SW 1271 (cell line): ENCODE measurements around the gene ANKK1.
A peak's percentile ranks its signal among the peaks of the same experiment; 100 is the strongest.

Source experiments
- DNase-seq, 2 experiments: peaks; one replicate each; lab custom pipeline; 2025; lab: John Stamatoyannopoulos, UW

ANKK1 gene

DNA sequence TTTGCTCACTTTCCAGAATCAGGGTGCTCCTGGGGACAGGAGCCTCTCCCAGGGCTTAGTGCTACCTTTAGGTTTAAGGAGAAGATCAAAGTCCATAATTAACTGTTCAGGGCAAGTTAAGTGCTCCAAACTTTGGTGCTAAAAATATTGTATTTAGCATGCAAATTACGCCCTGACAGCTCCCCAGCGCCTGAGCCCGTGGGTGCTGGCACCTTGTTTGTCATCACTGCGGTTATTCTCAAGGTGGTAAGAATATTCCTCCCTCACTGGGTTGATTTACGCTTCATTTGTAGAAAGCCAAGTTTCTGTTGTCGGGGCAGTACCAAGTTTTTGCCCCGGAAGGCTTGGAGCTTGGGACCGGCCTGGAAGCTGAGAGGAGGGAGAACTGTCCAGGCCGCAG, 21.3 kb downstream of the ANKK1 start:
- no peak for DNase-seq

DNA sequence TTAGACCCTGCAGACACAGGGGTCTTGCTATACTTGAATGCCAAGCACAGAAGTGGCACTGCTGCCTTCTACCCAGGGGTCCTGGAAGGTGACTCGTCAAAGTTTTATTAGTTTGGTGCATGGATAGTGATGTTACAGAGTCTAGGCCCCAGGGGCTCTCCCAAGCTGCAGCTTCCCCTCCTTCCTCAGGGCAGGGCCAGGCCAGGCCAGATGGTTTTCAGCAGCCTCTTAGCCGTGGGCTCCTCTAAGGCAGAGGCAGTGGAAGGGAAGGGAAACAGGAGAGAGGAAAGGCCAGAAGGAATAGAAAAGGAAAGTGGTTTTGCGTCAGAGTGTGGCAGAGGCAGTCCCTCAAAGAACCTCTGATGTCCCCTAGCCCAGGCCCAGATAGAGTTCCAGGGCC, 21.9 kb downstream of the ANKK1 start:
- DNase-seq: no peak

DNA sequence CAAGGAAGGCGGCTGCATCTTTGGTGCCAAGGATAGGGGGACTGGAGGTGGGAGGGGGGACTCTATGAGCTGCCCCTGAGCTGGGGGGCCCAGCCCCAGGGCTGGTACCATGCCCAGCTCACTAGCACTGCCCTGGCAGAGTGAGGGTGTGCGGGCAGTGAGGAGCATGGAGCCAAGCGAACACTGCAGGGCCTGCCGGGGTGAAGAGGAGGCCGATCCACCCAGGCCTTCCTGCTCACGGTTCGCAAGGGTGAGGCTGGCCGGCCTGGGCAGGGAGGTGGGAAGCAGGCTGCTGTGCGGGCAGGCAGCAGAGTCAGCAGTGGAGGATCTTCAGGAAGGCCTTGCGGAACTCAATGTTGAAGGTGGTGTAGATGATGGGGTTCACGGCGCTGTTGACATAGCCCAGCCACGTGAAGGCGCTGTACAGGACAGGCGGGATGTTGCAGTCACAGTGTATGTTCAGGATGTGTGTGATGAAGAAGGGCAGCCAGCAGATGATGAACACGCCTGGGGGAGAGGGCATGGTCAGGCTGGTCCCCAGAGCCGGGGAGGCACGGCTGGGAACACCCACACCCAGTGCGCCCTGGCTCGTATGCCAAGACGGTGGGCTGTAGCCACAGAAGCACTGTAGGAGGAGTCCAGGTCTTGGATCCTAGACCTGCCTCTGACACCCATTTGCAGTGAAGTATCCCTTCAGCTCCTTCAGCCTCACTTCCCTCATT, 23.0 kb downstream of the ANKK1 start:
- no peak for DNase-seq

GRCh38 chr11:113411536-113411935, 24.0 kb downstream of the ANKK1 start:
- no peak for DNase-seq

- no peak for DNase-seq
These were observed 25.1 kb downstream of the ANKK1 start for GRCh38 chr11:113412675-113413074.

GRCh38 chr11:113415343-113415742, 27.8 kb downstream of the ANKK1 start:
- DNase-seq: no peak

DNA sequence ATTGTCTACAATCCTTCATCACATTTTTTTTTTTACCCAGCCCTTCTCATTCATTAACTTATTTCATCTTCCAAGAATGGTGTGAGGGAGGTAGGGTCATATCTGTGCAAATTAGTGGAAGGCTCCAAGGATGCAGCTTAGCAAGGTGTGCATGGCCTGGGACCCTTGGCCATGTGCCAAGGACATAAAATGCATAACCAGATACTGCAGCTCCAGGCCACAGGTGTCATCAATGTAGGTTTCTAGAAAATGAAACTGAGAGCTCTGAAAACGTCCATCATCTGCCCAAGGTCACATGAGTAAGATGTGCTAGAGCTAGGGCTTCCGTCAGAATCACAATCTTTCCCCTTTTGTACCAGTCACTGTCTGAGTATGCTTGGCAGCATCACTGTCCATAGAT, 29.8 kb downstream of the ANKK1 start:
- DNase-seq: no peak

DNA sequence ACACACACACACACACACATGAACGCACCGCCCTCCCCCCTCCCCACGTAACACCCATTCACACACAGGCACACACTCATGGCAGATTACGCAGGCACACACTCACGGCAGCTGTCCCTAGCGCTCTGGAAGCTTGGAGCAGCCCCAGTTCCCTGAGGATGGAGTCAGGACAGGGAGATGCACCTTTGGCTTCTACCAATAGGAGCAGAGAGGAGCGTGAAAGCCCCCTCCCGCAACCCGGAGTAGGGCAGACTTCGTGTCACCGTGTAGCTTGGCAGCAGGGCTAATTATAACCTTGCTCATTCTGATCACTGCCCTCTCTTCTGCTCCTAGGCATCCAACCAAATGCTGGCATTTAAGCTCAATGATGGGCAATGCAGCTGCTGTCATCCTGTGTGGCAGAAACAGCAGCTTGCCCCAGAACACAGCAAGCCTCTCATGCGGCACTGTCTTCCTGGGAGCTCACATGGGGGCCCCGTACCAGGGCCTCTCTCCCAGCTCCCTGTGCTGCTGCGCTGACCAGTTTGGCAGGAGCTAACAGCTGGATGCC, 31.9 kb downstream of the ANKK1 start:
- no peak for DNase-seq

GRCh38 chr11:113420808-113421207, 33.2 kb downstream of the ANKK1 start:
- DNase-seq: no peak

DNA sequence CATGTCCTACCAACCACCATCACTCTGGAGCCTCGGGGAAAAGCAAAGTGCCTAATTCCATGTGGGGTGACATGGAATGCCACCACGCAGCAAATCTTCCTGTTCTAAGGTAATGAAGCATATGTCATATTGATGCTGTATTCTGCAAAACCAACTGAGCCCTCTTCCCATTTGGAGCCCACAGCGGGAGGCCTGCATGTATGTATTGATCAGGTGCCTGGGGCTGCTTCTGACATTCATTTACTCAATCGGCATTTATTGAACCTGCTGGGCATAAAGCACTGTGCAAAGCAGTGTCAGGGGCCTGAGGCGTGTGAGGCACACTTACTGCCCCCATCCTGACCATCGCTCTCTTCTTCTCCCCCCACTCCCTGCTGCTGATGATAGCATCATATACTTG, 39.1 kb downstream of the ANKK1 start:
- no peak for DNase-seq

GRCh38 chr11:113431746-113432145, 44.2 kb downstream of the ANKK1 start:
- no peak for DNase-seq

- DNase-seq: no peak
These were observed 47.8 kb downstream of the ANKK1 start for GRCh38 chr11:113435190-113435968.

GRCh38 chr11:113436672-113437252, 49.2 kb downstream of the ANKK1 start:
- no peak for DNase-seq

DNA sequence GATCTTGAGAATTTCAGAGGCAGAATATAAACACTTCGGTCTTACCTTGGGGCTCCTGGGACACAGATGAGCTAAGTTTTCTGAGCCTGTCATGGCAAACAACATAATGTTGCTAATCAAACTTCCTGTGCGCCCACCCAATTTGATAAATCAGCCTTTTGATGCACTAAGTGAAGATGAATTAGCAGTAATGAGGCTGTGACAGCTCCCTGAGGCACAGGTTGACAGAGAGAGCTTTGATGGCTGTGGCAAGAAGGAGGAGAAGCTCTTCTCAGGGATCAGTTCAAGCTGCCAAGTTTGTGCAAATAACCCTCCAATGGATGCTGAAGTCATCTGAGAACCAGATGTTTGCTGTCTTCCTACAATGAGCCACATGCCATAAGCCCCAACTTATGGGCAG, 53.2 kb downstream of the ANKK1 start:
- DNase-seq: no peak

- DNase-seq: no peak
These were observed 57.0 kb downstream of the ANKK1 start for GRCh38 chr11:113444502-113445123.

- DNase-seq: no peak
These were observed 58.5 kb downstream of the ANKK1 start for GRCh38 chr11:113446112-113446511.

DNA sequence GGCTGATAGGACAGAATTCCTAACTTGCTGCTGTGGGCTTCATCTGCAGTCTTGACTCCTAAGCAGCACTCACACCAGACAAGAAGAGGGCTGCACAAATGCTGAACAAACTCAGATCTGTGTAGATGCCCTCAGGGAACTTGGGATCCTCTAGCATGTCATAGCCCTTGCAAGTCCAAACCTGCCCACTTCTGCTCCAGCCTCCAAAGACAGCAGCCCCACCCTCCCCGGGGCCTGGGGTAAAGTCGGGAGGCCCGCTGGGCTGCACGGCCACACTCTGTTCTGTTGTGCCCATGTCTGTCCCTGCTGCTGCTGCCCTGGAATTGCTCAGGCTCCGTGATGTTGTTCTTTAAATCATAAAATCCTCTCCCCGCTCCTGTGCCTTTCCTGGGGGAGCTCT, 59.4 kb downstream of the ANKK1 start:
- DNase-seq: no peak

- peak in 1 of 2 experiments; percentile 38 for DNase-seq
These were observed 60.2 kb downstream of the ANKK1 start for GRCh38 chr11:113447621-113448315.

GRCh38 chr11:113448316-113448677, 60.7 kb downstream of the ANKK1 start:
- DNase-seq: no peak

DNA sequence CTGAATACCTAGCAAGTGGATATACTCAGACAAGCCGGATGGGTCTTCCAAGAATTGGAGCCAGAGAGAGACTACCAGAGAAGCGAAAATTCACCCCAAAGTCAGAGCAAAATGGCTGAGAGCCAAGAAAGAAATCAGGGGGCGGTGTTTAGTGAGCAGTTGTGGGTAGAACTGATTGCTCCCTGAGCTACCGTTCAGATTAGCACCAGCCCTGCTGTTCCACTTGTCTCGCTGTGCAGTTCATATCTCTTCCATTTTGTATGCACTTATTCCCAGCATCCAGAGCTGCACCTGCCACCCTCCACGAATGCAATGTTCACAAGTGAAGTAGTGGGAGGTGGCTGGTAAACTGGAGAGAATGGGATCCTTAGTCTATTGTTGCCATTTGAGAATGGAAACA, 62.2 kb downstream of the ANKK1 start:
- DNase-seq: no peak
